Transverse colon (tissue), 4 donors: ENCODE results near the gene SLC15A4. TPM values are rescaled to one million over a fixed set of nuclear protein-coding genes. Genes with fewer than 3 reads are reported as not detected.

Source experiments
- DNase-seq: peaks from one replicate; pipeline ENCODE4 v3.0.0-alpha.2; 2019
- H3K27ac ChIP-seq, 4 donors: fragments of 200-600 bp; sonication (generic); 2 replicates each; pipeline ENCODE4 v1.5.1; 2016 to 2018; ENCODE audit warnings: inconsistent platforms in 4 of 4
- H3K27me3 ChIP-seq: fragments of 200-600 bp; sonication (generic); 2 replicates; pipeline ENCODE4 v1.5.1; 2017; ENCODE audit warnings: inconsistent platforms
- H3K36me3 ChIP-seq, 4 donors: fragments of 200-600 bp; sonication (generic); 2 replicates each; pipeline ENCODE4 v1.5.1; 2017 to 2019; ENCODE audit warnings: inconsistent platforms in 4 of 4
- H3K4me1 ChIP-seq, 4 donors: fragments of 200-600 bp; sonication (generic); 2 replicates each; pipeline ENCODE4 v1.5.1; 2017 to 2020; ENCODE audit warnings: inconsistent platforms in 4 of 4
- H3K4me3 ChIP-seq, 4 donors: fragments of 200-600 bp; sonication (generic); 1 replicate in 1 of 4; 2 replicates in 3 of 4; pipeline versions ENCODE4 v1.5.1 to v1.6.1; 2017 to 2019; ENCODE audit warnings: inconsistent platforms in 4 of 4
- H3K9me3 ChIP-seq, 2 donors: fragments of 200-600 bp; sonication (generic); 2 replicates each; pipeline ENCODE4 v1.5.1; 2017 to 2019; ENCODE audit warnings: inconsistent platforms in 2 of 2
- EP300 ChIP-seq: sonication (generic); formaldehyde crosslinking; IDR thresholded peaks from one replicate; pipeline ENCODE4 v1.6.1; 2017; ENCODE audit warnings: antibody characterized with exemption, low read depth
- POLR2A ChIP-seq: fragments of 450-650 bp; IDR thresholded peaks from one replicate; pipeline ENCODE4 v1.6.1; 2016; ENCODE audit warnings: antibody characterized with exemption, mild to moderate bottlenecking, moderate library complexity
- POLR2AphosphoS5 ChIP-seq, 3 donors: sonication (generic); formaldehyde crosslinking; IDR thresholded peaks; one replicate each; pipeline ENCODE4 v1.6.1; 2016; ENCODE audit warnings: antibody characterized with exemption in 3 of 3
- WGBS, 2 donors: methylation state at CpG; one replicate each; pipeline ENCODE4 v1.1.5; 2018; ENCODE audit warnings: low coverage in 1 of 2; 5-methylcytosine and 5-hydroxymethylcytosine counted together
- in situ Hi-C, 4 donors: fragments of 200-750 bp; cut with MboI; loops; one replicate each; pipeline versions ENCODE4 v1.15.0 to v1.15.1; 2017; ENCODE audit warnings: low sequenced_read_pairs in 3 of 4, low pct_ligation_motif_present in 1 of 4, low pct_unique_long_range_greater_than_20kb in 1 of 4
- intact Hi-C: fragments of 100-400 bp; cut with DNase I; formaldehyde crosslinking; loops from one replicate; pipeline ENCODE4 v1.15.1; 2023; ENCODE audit warnings: low total_unique reads
- total RNA-seq, 4 donors: library from RNA; depleted of rRNA; stranded (reverse); fragments of >200 nt; gene quantifications; one replicate each; pipeline ENCODE4 v1.1.0, GENCODE V29; 2016
- TF ChIP-seq, protein P1 (sequence below), 5 experiments: fragments of 200-600 bp in 3 of 5; fragments of 450-650 bp in 2 of 5; sonication (generic) in 3 of 5; IDR thresholded peaks; 1 replicate in 2 of 5; 2 replicates in 3 of 5; pipeline ENCODE4 v1.5.1; 2016 to 2017; ENCODE audit warnings: antibody characterized with exemption in 5 of 5, inconsistent platforms in 3 of 5, mild to moderate bottlenecking in 2 of 5, moderate library complexity in 1 of 5

SLC15A4 gene
- total RNA-seq, 4 donors from 2014 or later, result 13.1 to 41.2 (median 32.7) TPM

DNA sequence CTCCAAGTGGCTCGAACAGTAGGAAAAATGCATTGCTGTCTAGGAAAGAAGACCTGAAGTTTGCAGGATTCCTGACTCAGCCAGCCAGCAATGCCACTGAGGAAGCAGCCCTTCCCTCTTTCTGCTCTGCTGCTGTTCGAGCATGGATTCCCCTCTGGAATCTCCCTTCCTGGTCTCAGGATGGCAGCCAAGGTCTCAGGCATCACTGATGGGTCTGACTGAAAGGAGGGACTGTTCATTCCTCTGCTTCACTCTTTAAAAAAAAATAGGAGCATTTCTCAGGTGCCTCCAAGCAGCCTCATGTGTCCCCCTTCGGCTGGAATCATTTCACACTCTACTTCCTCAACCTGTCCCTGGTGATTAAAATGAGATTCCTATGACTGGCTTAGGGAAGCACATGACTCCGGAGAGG, 62.4 kb downstream of the SLC15A4 start:
- in situ Hi-C loops, result no loop called here
- Histone ChIP-seq H3K36me3 (no peaks in the 10 kb centered on the region), H3K27ac (no peak overlapping the region), H3K27me3 (no peaks in the 10 kb centered on the region), H3K9me3 (no peaks in the 10 kb centered on the region), H3K4me3 (no peak overlapping the region), H3K4me1 (no peaks in the 10 kb centered on the region)
- no peak for DNase-seq
- intact Hi-C loops, result no loop called here
- WGBS, 2 donors, result 45 to 50% methylated on average over 3 to 4 of the region's 4 CpGs
- TF ChIP-seq, protein P1, sequence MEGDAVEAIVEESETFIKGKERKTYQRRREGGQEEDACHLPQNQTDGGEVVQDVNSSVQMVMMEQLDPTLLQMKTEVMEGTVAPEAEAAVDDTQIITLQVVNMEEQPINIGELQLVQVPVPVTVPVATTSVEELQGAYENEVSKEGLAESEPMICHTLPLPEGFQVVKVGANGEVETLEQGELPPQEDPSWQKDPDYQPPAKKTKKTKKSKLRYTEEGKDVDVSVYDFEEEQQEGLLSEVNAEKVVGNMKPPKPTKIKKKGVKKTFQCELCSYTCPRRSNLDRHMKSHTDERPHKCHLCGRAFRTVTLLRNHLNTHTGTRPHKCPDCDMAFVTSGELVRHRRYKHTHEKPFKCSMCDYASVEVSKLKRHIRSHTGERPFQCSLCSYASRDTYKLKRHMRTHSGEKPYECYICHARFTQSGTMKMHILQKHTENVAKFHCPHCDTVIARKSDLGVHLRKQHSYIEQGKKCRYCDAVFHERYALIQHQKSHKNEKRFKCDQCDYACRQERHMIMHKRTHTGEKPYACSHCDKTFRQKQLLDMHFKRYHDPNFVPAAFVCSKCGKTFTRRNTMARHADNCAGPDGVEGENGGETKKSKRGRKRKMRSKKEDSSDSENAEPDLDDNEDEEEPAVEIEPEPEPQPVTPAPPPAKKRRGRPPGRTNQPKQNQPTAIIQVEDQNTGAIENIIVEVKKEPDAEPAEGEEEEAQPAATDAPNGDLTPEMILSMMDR (IDR thresholded peaks at IDR 0.05), result no peak
- no peak for TF ChIP-seq EP300
- TF ChIP-seq POLR2AphosphoS5 (IDR thresholded peaks at IDR 0.05), result no peak
- TF ChIP-seq POLR2A, result no peak

DNA sequence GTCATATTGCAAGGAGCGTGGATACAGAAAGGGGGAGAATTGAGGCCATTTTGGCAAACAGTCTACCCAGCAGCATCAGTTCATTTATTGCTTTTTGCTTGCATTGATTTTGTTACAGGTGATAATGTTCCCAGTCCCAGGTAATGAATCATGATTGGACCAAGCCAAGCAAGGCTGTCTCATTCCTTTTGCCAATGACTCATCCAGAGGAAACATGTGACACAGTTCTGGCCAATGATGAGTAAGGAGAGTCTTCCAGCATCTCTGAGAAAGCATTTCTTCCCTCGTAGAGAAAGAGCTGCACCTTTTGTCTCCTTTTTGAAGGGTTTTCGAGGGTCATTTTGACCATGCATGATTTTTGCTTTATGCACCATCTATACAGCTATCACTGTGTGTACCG, 68.2 kb downstream of the SLC15A4 start:
- H3K9me3 ChIP-seq, result no peaks in the 10 kb centered on the region
- in situ Hi-C loops, result no loop called here
- no peaks in the 10 kb centered on the region for H3K27me3 ChIP-seq
- H3K4me1 ChIP-seq, result no peaks in the 10 kb centered on the region
- H3K36me3 ChIP-seq, result no peaks in the 10 kb centered on the region
- DNase-seq, result no peak
- WGBS, 2 donors, result 77 to 84% methylated on average over 4 of the region's 4 CpGs
- no peak overlapping the region for H3K4me3 ChIP-seq
- H3K27ac ChIP-seq, result no peak overlapping the region
- intact Hi-C loops, result no loop called here
- no peak for TF ChIP-seq EP300
- TF ChIP-seq, protein P1 (IDR thresholded peaks at IDR 0.05), result no peak
- no peak for TF ChIP-seq POLR2AphosphoS5 (IDR thresholded peaks at IDR 0.05)
- no peak for TF ChIP-seq POLR2A

DNA sequence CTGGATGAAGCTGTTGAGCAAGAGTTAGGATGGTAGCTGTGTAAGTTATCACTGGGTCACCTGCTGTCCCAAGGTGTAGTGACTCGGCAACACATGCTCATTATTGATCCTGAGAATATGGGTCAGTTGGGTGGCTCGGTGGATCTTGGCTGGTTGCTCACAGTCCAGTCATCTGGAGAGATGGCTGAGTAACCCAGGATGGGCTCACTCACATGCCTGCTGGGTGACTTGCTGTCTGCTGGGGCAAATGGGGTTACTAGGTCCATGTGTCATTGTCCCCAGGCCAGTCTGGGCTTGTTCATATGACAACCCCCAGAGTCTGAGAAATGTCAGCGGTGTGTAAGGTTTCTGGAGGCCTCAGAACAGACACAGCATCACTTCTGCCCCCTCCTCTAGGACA, 69.5 kb downstream of the SLC15A4 start:
- WGBS, 2 donors, result 85 to 100% methylated on average over 1 to 3 of the region's 3 CpGs
- H3K36me3 ChIP-seq, result no peaks in the 10 kb centered on the region
- H3K27me3 ChIP-seq, result no peaks in the 10 kb centered on the region
- intact Hi-C loops (no loop called here), in situ Hi-C loops (no loop called here)
- H3K27ac ChIP-seq, result no peak overlapping the region
- DNase-seq, result no peak
- H3K4me1 ChIP-seq, result no peaks in the 10 kb centered on the region
- H3K4me3 ChIP-seq, result no peak overlapping the region
- TF ChIP-seq POLR2A, result no peak
- TF ChIP-seq EP300, result no peak
- TF ChIP-seq, protein P1 (IDR thresholded peaks at IDR 0.05), result no peak
- no peak for TF ChIP-seq POLR2AphosphoS5 (IDR thresholded peaks at IDR 0.05)
- no peaks in the 10 kb centered on the region for H3K9me3 ChIP-seq

DNA sequence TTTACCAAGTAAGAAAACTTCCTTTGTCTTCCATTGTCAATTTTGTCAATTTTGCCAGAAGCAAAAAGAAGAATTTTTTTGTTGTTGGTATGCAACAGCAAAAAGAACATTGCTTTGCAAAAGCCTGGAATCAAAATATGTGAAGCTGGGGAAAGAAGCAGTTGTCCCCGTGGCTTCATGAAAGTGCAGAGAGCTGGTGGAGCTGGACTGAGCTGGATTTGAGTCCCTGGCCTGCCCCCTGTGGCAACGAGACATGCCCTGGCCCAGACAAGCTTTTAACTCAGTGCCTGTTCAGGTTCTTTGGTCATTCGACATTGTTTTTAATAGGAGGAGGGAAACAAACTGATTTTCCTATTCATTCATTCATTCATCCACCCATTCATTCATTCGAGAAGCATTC, 70.3 kb downstream of the SLC15A4 start:
- Histone ChIP-seq H3K36me3 (no peaks in the 10 kb centered on the region), H3K27ac (no peak overlapping the region), H3K27me3 (no peaks in the 10 kb centered on the region), H3K4me3 (no peak overlapping the region), H3K4me1 (no peaks in the 10 kb centered on the region), H3K9me3 (no peaks in the 10 kb centered on the region)
- in situ Hi-C loops, result no loop called here
- TF ChIP-seq POLR2A (no peak), POLR2AphosphoS5 (IDR thresholded peaks at IDR 0.05) (no peak), EP300 (no peak)
- TF ChIP-seq, protein P1 (IDR thresholded peaks at IDR 0.05), result no peak
- intact Hi-C loops, result no loop called here
- 23 to 45% methylated on average over 4 of the region's 4 CpGs for WGBS, 2 donors
- no peak for DNase-seq
